PC-9 (cell line): ENCODE data around the gene SERHL2. TPM values are rescaled to one million over a fixed set of nuclear protein-coding genes. Genes with fewer than 3 reads are reported as not detected.
"Not testable (repeated sequence)": the region's sequence is repeated elsewhere in the genome, so short reads cannot be mapped to it uniquely, and the experiment has no call there.

ENCODE experiments used
- BruUV-seq: library from RNA; stranded (reverse); fragments of 400-500 nt; replicated peaks from 2 replicates; lab custom pipeline; 2021; lab: Mats Ljungman, UMichigan
- CTCF ChIA-PET: fragments of 300-600 bp; sonication (Branson Sonifier 250); formaldehyde crosslinking; loops from one replicate; lab custom pipeline; 2022; ENCODE audit warnings: antibody characterized with exemption; lab: Charles Lee
- POLR2A ChIA-PET: fragments of 300-600 bp; sonication (Branson Sonifier 250); formaldehyde crosslinking; loops from one replicate; lab custom pipeline; 2022; ENCODE audit warnings: antibody characterized with exemption; ENCODE audit not compliant: unreplicated experiment; lab: Charles Lee
- DNase-seq, 2 experiments: peaks; one replicate each; pipeline versions ENCODE4 v3.0.0 to v3.0.0-alpha.2; 2015 to 2022; ENCODE audit warnings: mixed read lengths in 1 of 2
- H2AFZ ChIP-seq: fragments of 200-600 bp; sonication (generic); 2 replicates; pipeline ENCODE4 v1.8.1; 2017; ENCODE audit warnings: antibody characterized with exemption
- H3F3A ChIP-seq: fragments of 200-600 bp; sonication (generic); 2 replicates; pipeline ENCODE4 v1.8.1; 2017; ENCODE audit warnings: antibody characterized with exemption, mild to moderate bottlenecking, low read depth; ENCODE audit not compliant: insufficient read depth
- H3K27ac ChIP-seq: fragments of 200-600 bp; sonication (generic); 2 replicates; pipeline ENCODE4 v1.6.1; 2016; ENCODE audit warnings: mixed run types
- H3K27me3 ChIP-seq: fragments of 200-600 bp; sonication (generic); 2 replicates; pipeline ENCODE4 v1.6.1; 2016; ENCODE audit warnings: low read depth, mixed run types; ENCODE audit not compliant: insufficient read depth
- H3K36me3 ChIP-seq: fragments of 200-600 bp; sonication (generic); 2 replicates; pipeline ENCODE4 v1.6.1; 2016; ENCODE audit warnings: low read depth, mixed run types
- H3K4me1 ChIP-seq: fragments of 200-600 bp; sonication (generic); replicated peaks from 2 replicates; pipeline ENCODE4 v1.6.1; 2016; ENCODE audit warnings: mixed run types; ENCODE audit not compliant: insufficient read depth
- H3K4me2 ChIP-seq: fragments of 200-600 bp; sonication (generic); 2 replicates; pipeline ENCODE4 v1.6.1; 2017; ENCODE audit warnings: mixed run types
- H3K4me3 ChIP-seq: fragments of 200-600 bp; sonication (generic); 2 replicates; pipeline ENCODE4 v1.6.1; 2016; ENCODE audit warnings: mixed run types
- H3K79me2 ChIP-seq: fragments of 200-600 bp; sonication (generic); 2 replicates; pipeline ENCODE4 v1.6.1; 2017; ENCODE audit warnings: low read depth, mixed run types
- H3K9me2 ChIP-seq: fragments of 200-600 bp; sonication (generic); 2 replicates; pipeline ENCODE4 v1.8.1; 2017; ENCODE audit warnings: mild to moderate bottlenecking; ENCODE audit not compliant: insufficient read depth
- H3K9me3 ChIP-seq: fragments of 200-600 bp; sonication (generic); 2 replicates; pipeline ENCODE4 v1.8.1; 2016; ENCODE audit warnings: low read depth; ENCODE audit not compliant: insufficient read depth
- H4K20me1 ChIP-seq: fragments of 200-600 bp; sonication (generic); 2 replicates; pipeline ENCODE4 v1.8.1; 2017; ENCODE audit not compliant: insufficient read depth
- CTCF ChIP-seq: fragments of 200-600 bp; sonication (generic); conservative IDR thresholded peaks from 2 replicates; pipeline ENCODE4 v1.6.1; 2017; ENCODE audit warnings: mixed run types, antibody characterized with exemption, mild to moderate bottlenecking, moderate library complexity
- EZH2 ChIP-seq: fragments of 200-600 bp; sonication (generic); IDR thresholded peaks from 2 replicates; pipeline ENCODE4 v1.8.0; 2017; ENCODE audit warnings: antibody characterized with exemption, low read depth
- intact Hi-C: fragments of 100-400 bp; cut with micrococcal nuclease; formaldehyde crosslinking; loops from one replicate; pipeline ENCODE4 v1.10.0; 2022; ENCODE audit not compliant: unreplicated experiment
- total RNA-seq: library from RNA; stranded (reverse); gene quantifications from 2 replicates; pipeline ENCODE4 v1.2.3, GENCODE V29; 2021

Gene SERHL2
- total RNA-seq, 1 experiment from 2014 or later, result 2.4 TPM

GRCh38 chr22:42562279-42562678 is 8.5 kb downstream of the SERHL2 start:
- TF ChIP-seq CTCF (no peak), EZH2 (no peak)
- no TSS peak for BruUV-seq
- H3K79me2 ChIP-seq, result no peaks in the 10 kb centered on the region

GRCh38 chr22:42562684-42563083 is 8.9 kb downstream of the SERHL2 start:
- Histone ChIP-seq H3K4me2 (no peak overlapping the region), H3K27ac (no peak overlapping the region), H3F3A (peaks cover 14% of the 10 kb centered on the region; the same call in 1 of the 2 replicates), H3K9me3 (no peaks in the 10 kb centered on the region), H3K79me2 (no peaks in the 10 kb centered on the region), H3K36me3 (no peaks in the 10 kb centered on the region), H3K9me2 (no peaks in the 10 kb centered on the region), H2AFZ (no peak overlapping the region), H4K20me1 (peaks cover 4% of the 10 kb centered on the region; the same call in 1 of the 2 replicates), H3K4me3 (no peak overlapping the region), H3K4me1 (no peaks in the 10 kb centered on the region), H3K27me3 (no peaks in the 10 kb centered on the region)
- BruUV-seq, result no TSS peak
- CTCF ChIA-PET, result no interaction called here
- no peak for DNase-seq
- intact Hi-C loops, result no loop called here
- TF ChIP-seq EZH2 (no peak), CTCF (no peak)
- POLR2A ChIA-PET, result no interaction called here

More at GRCh38 chr22:42562279-42562678, 8.5 kb downstream of the SERHL2 start:
- Histone ChIP-seq H3K9me2 (no peaks in the 10 kb centered on the region), H2AFZ (no peak overlapping the region), H3F3A (peaks cover 14% of the 10 kb centered on the region; the same call in 1 of the 2 replicates), H3K36me3 (no peaks in the 10 kb centered on the region), H3K4me2 (no peak overlapping the region), H3K4me1 (no peaks in the 10 kb centered on the region), H3K27ac (no peak overlapping the region), H3K4me3 (no peak overlapping the region), H3K9me3 (no peaks in the 10 kb centered on the region), H4K20me1 (peaks cover 4% of the 10 kb centered on the region; the same call in 1 of the 2 replicates), H3K27me3 (no peaks in the 10 kb centered on the region)
- ChIA-PET POLR2A (interaction anchor here (0.7 kb wide), 1 partner anchor 483 kb away, joined by 3 read pairs; the partner anchor contains the start of gene SMDT1), CTCF (no interaction called here)
- intact Hi-C loops, result no loop called here
- no peak for DNase-seq

- POLR2A ChIA-PET, CTCF ChIA-PET: not testable (repeated sequence)
Observed at GRCh38 chr22:42563943-42564342, 10.2 kb downstream of the SERHL2 start.

GRCh38 chr22:42564699-42565098 is 10.9 kb downstream of the SERHL2 start:
- DNase-seq, result no peak
- H3K4me2 ChIP-seq, result no peak overlapping the region
- no peaks in the 10 kb centered on the region for H3K79me2 ChIP-seq
- BruUV-seq, result no TSS peak
- TF ChIP-seq EZH2, result no peak
- TF ChIP-seq CTCF, result no peak
- ChIA-PET POLR2A (interaction anchor here (0.7 kb wide), 1 partner anchor 31 kb away, joined by 10 read pairs; no protein-coding TSS in a partner anchor), CTCF (no interaction called here)
- H3K9me3 ChIP-seq, result no peaks in the 10 kb centered on the region
- H3K4me3 ChIP-seq, result no peak overlapping the region
- no peak overlapping the region for H3K27ac ChIP-seq
- no peaks in the 10 kb centered on the region for H3K4me1 ChIP-seq
- no peaks in the 10 kb centered on the region for H3K27me3 ChIP-seq
- peaks cover 23% of the 10 kb centered on the region for H3F3A ChIP-seq
- H4K20me1 ChIP-seq, result peaks cover 4% of the 10 kb centered on the region; the same call in 1 of the 2 replicates
- H3K36me3 ChIP-seq, result no peaks in the 10 kb centered on the region
- H2AFZ ChIP-seq, result no peak overlapping the region
- H3K9me2 ChIP-seq, result no peaks in the 10 kb centered on the region
- intact Hi-C loops, result no loop called here

More at GRCh38 chr22:42563943-42564342, 10.2 kb downstream of the SERHL2 start:
- H3F3A ChIP-seq, result peaks cover 15% of the 10 kb centered on the region; the same call in 1 of the 2 replicates
- H3K27me3 ChIP-seq, H3K9me2 ChIP-seq, H3K9me3 ChIP-seq, BruUV-seq, H3K27ac ChIP-seq, H3K79me2 ChIP-seq, H3K4me3 ChIP-seq, intact Hi-C loops, H3K4me1 ChIP-seq, H4K20me1 ChIP-seq, H3K4me2 ChIP-seq, H3K36me3 ChIP-seq, H2AFZ ChIP-seq: not testable (repeated sequence)
- DNase-seq, result peak in 1 of 2 experiments; percentile 33
